OCI-LY3 (cell line): ENCODE results near the gene CELF4.

Source experiments
- CTCF ChIP-seq: fragments of 200-600, 300-600 bp; sonication (generic); IDR thresholded peaks from 2 replicates; pipeline ENCODE4 v1.5.1; 2014; ENCODE audit warnings: antibody characterized with exemption, low read length, low read depth
- EZH2phosphoT487 ChIP-seq: fragments of 200-600 bp; shearing (Covaris generic); IDR thresholded peaks from 2 replicates; pipeline ENCODE4 v1.6.1; 2018; ENCODE audit warnings: antibody characterized with exemption, mixed run types, low read depth

GRCh38 chr18:37574113-37574512 lies 8.5 kb upstream of the CELF4 start:
- TF ChIP-seq CTCF (no peak), EZH2phosphoT487 (no peak)
